ENCODE data around the gene CRYGN. TPM values are rescaled to one million over a fixed set of nuclear protein-coding genes. Genes with fewer than 3 reads are reported as not detected.

CRYGN gene
- total and polyA plus RNA-seq, 9 of the 15 experiments (the other 6 are each of a cell fraction or from before 2014, with no cell fraction given) = not detected

GRCh38 chr7:151482883-151483710, 43.2 kb upstream of the CRYGN start (continued):
- TF ChIP-seq ZNF384 (IDR thresholded peaks at IDR 0.05; ENCODE audit: low read depth, low read length) (no peak), E2F8 (IDR thresholded peaks at IDR 0.05; ENCODE audit: low read depth, partially characterized antibody) (no peak)
- TF ChIP-seq, protein P1, sequence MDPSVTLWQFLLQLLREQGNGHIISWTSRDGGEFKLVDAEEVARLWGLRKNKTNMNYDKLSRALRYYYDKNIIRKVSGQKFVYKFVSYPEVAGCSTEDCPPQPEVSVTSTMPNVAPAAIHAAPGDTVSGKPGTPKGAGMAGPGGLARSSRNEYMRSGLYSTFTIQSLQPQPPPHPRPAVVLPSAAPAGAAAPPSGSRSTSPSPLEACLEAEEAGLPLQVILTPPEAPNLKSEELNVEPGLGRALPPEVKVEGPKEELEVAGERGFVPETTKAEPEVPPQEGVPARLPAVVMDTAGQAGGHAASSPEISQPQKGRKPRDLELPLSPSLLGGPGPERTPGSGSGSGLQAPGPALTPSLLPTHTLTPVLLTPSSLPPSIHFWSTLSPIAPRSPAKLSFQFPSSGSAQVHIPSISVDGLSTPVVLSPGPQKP (CRISPR knock-in tag; IDR thresholded peaks at IDR 0.05) = no peak
